ENCODE results near the gene CCDC78.

The CCDC78 gene

DNA sequence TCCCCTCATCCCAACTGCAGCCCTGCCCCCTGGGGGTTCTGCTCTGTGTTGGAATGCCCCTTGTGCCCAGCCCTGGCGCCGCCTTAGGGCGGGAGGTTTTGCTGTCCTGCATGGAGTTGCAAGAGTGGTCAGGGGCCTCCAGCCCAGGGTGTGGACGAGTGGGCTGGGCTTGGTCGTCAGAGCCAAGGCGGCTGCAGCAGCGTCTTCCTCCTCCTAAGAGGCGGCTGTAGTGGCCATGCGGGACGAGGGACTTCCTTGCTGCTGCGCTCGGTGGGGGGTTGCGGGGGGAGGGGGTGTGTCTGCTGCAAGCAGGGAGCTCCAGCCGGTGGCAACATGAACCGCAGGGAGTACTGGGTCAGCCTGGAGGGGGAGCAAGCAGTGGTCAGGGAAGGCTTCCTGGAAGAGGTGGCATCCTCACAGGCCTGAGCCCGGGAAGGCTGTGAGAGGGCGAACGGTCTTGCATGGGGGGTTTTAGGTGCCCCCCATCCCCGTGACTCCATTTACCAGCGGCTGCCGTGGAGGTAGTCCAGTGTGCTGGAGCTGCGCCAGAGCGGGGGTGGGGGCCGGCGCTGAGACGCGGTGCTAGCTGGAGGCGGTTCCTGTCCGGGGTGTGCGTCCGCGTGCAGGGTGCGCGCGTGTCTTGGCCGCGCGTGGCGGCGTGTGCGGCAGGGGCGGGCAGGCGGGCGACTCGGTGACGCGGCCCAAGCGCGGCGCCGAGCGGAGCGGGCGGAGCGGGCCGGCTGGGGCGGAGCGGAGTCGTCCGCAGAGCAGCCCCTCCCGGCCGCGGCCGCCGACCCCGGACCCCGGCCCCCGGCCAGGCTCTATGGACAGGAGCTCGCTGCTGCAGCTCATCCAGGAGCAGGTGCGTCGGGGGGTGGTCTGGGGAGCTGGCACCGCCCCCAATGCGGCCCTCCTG is 51.0 kb downstream of the CCDC78 start, which contains the start of gene RHBDL1:
TSS of gene RHBDL1 (plus strand) at position 704 of the 916 bp plus-strand sequence. CDS start at position 824, 120 bp downstream.
- in situ Hi-C loops (cut with MboI; ENCODE audit: low sequenced_read_pairs, unreplicated experiment) = no loop called here
- DNase-seq (ENCODE audit: low spot score) = no peak
- TF ChIP-seq, protein P1, sequence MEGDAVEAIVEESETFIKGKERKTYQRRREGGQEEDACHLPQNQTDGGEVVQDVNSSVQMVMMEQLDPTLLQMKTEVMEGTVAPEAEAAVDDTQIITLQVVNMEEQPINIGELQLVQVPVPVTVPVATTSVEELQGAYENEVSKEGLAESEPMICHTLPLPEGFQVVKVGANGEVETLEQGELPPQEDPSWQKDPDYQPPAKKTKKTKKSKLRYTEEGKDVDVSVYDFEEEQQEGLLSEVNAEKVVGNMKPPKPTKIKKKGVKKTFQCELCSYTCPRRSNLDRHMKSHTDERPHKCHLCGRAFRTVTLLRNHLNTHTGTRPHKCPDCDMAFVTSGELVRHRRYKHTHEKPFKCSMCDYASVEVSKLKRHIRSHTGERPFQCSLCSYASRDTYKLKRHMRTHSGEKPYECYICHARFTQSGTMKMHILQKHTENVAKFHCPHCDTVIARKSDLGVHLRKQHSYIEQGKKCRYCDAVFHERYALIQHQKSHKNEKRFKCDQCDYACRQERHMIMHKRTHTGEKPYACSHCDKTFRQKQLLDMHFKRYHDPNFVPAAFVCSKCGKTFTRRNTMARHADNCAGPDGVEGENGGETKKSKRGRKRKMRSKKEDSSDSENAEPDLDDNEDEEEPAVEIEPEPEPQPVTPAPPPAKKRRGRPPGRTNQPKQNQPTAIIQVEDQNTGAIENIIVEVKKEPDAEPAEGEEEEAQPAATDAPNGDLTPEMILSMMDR (IDR thresholded peaks at IDR 0.05; ENCODE audit: borderline replicate concordance, control extremely low read depth, extremely low read depth, insufficient read depth, missing control alignments) = no peak

DNA sequence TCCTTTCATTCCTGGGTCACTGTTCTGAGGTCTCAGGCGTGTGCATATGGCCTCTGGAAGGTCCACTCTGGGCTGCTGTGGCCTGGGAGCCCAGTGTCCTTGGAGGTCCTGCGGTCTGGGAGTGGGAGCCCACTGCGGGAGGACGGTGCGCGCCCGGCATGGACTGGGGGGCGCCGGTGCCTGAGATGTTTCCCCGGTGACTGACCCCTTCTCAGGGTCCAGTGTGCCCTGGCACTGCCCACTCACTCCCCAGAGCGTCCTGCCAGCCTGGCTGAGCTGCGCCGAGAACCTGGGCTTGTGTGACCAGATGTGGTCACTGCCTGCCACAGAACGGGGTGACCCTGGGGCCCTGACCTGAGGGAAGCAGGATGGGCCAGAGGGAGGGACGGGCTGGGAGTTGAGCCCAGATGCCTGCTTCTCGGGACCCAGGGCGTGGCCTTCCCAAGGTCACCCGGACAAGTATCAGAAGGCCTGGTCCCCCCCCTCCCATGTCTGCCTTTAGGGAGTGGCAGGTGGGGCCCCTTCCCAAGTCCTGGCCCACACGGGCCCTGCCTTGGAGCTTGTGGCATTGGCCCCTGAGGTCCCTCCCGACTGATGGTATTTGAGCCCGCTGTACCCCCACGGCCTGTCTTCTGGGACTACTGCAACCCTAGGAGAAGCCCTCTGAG is 51.9 kb downstream of the CCDC78 start:
- in situ Hi-C loops (cut with MboI; ENCODE audit: low sequenced_read_pairs, unreplicated experiment) = no loop called here
- TF ChIP-seq, protein P1 (IDR thresholded peaks at IDR 0.05; ENCODE audit: borderline replicate concordance, control extremely low read depth, extremely low read depth, insufficient read depth, missing control alignments) = no peak
- DNase-seq (ENCODE audit: low spot score) = no peak

DNA sequence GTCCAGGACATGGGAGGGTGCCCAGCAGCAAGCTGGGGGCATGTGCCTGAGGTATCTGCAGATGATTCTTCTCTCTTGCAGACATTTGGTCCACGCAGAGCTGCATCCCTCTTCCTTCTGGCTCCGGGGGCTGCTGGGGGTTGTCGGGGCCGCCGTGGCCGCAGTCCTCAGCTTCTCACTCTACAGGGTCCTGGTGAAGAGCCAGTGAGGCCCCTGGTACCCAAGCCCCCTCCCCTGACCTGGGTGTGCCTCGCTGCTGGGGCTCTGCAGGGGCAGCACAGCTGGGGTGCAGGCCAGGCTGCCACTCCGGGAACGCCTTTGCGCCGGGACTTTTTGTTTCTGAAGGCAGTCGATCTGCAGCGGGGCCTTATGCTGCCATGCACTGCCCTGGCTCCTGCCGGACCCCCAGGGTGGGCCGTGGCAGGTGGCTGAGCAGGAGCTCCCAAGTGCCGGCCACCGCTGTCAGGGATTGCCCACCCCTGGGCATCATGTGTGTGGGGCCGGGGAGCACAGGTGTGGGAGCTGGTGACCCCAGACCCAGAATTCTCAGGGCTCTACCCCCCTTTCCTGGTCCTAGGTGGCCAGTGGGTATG is 52.7 kb downstream of the CCDC78 start:
- in situ Hi-C loops (cut with MboI; ENCODE audit: low sequenced_read_pairs, unreplicated experiment) = no loop called here
- DNase-seq (ENCODE audit: low spot score) = no peak
- TF ChIP-seq, protein P1 (IDR thresholded peaks at IDR 0.05; ENCODE audit: borderline replicate concordance, control extremely low read depth, extremely low read depth, insufficient read depth, missing control alignments) = no peak

DNA sequence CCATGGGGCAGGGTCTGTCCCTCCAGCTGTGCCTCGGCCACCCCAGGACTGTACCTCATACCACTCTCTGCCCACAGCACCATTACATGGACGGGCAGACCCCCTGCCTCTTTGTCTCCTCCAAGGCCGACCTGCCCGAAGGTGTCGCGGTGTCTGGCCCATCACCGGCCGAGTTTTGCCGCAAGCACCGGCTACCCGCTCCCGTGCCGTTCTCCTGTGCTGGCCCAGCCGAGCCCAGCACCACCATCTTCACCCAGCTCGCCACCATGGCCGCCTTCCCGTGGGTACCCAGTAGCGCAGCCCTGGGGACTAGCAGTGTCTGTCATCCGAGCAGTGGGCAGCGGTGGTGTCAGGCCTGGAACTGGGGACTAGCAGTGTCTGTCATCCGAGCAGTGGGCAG is 53.4 kb downstream of the CCDC78 start:
- no peak for DNase-seq (ENCODE audit: low spot score)
- in situ Hi-C loops (cut with MboI; ENCODE audit: low sequenced_read_pairs, unreplicated experiment) = no loop called here
- TF ChIP-seq, protein P1 (IDR thresholded peaks at IDR 0.05; ENCODE audit: borderline replicate concordance, control extremely low read depth, extremely low read depth, insufficient read depth, missing control alignments) = no peak

All from GM13976 (cell line).